RWPE2 (cell line): Measurements from ENCODE around the gene NECTIN2.

Experiments
- ATAC-seq: fragments of 200-7000 bp; cut with Tn5 transposase; 3 replicates; pipeline ENCODE4 v1.9.1; 2021; ENCODE audit warnings: low read depth
- DNase-seq: peaks from one replicate; pipeline ENCODE4 v3.0.0-alpha.2; 2020; ENCODE audit warnings: low spot score
- H3K27ac ChIP-seq: fragments of 450-650 bp; 2 replicates; pipeline ENCODE4 v1.5.1; 2017; ENCODE audit warnings: mild to moderate bottlenecking; ENCODE audit not compliant: poor library complexity, severe bottlenecking
- H3K27me3 ChIP-seq: fragments of 250-450 bp; sonication (Bioruptor Pico); 2 replicates; pipeline ENCODE4 v1.5.1; 2021; ENCODE audit warnings: mild to moderate bottlenecking, moderate library complexity; ENCODE audit not compliant: insufficient read depth, poor library complexity, severe bottlenecking
- H3K36me3 ChIP-seq: fragments of 250-450 bp; sonication (Bioruptor Pico); 2 replicates; pipeline ENCODE4 v1.5.1; 2020; ENCODE audit warnings: low read depth, mild to moderate bottlenecking, moderate library complexity
- H3K4me1 ChIP-seq: fragments of 250-450 bp; sonication (Bioruptor Pico); 2 replicates; pipeline ENCODE4 v1.5.1; 2021; ENCODE audit warnings: mild to moderate bottlenecking, moderate library complexity; ENCODE audit not compliant: insufficient read depth, poor library complexity, severe bottlenecking
- H3K4me3 ChIP-seq: fragments of 250-450 bp; sonication (Bioruptor Pico); 2 replicates; pipeline ENCODE4 v1.5.1; 2021; ENCODE audit warnings: mild to moderate bottlenecking, moderate library complexity; ENCODE audit not compliant: severe bottlenecking
- H3K9me3 ChIP-seq: fragments of 250-450 bp; sonication (Bioruptor Pico); 2 replicates; pipeline ENCODE4 v1.5.1; 2021; ENCODE audit warnings: mild to moderate bottlenecking, moderate library complexity; ENCODE audit not compliant: severe bottlenecking
- CTCF ChIP-seq: fragments of 450-650 bp; IDR thresholded peaks from one replicate; pipeline ENCODE4 v1.5.1; 2017; ENCODE audit warnings: mild to moderate bottlenecking, moderate library complexity; ENCODE audit not compliant: poor library complexity, severe bottlenecking

Gene NECTIN2

GRCh38 chr19:44808463-44809371 is 37.4 kb upstream of the NECTIN2 start, which contains the start of gene BCAM:
Gene BCAM (plus strand): TSS chr19:44809103. CDS start chr19:44809125, 22 bp downstream.
- Histone ChIP-seq H3K4me3 (peak within 1 kb of the TSS; percentile 74), H3K27ac (peak within 1 kb of the TSS; percentile 75), H3K9me3 (no peaks in the 10 kb centered on the region), H3K4me1 (peaks cover 20% of the 10 kb centered on the region), H3K27me3 (no peaks in the 10 kb centered on the region), H3K36me3 (peaks cover 24% of the 10 kb centered on the region)
- DNase-seq: no peak
- ATAC-seq: peak; percentile 15
- TF ChIP-seq CTCF: peak; percentile 1

GRCh38 chr19:44809577-44810233 is 36.4 kb upstream of the NECTIN2 start:
- TF ChIP-seq CTCF: no peak
- H3K36me3 ChIP-seq: peaks cover 29% of the 10 kb centered on the region
- H3K9me3 ChIP-seq: no peaks in the 10 kb centered on the region
- H3K4me3 ChIP-seq: peak overlapping the region; percentile 74
- no peaks in the 10 kb centered on the region for H3K27me3 ChIP-seq
- DNase-seq (no peak), ATAC-seq (no peak)
- H3K27ac ChIP-seq: peak overlapping the region; percentile 75
- H3K4me1 ChIP-seq: peaks cover 20% of the 10 kb centered on the region

GRCh38 chr19:44810234-44811121 is 35.6 kb upstream of the NECTIN2 start:
- Histone ChIP-seq H3K4me3 (peak overlapping the region; percentile 74), H3K27ac (peak overlapping the region; percentile 75), H3K36me3 (peaks cover 34% of the 10 kb centered on the region), H3K9me3 (no peaks in the 10 kb centered on the region), H3K27me3 (no peaks in the 10 kb centered on the region), H3K4me1 (peaks cover 20% of the 10 kb centered on the region)
- no peak for DNase-seq
- no peak for TF ChIP-seq CTCF
- no peak for ATAC-seq

- Histone ChIP-seq H3K36me3 (peaks cover 36% of the 10 kb centered on the region), H3K4me3 (no peak overlapping the region), H3K27ac (peak overlapping the region; percentile 75), H3K9me3 (no peaks in the 10 kb centered on the region), H3K4me1 (peaks cover 20% of the 10 kb centered on the region), H3K27me3 (no peaks in the 10 kb centered on the region)
- no peak for TF ChIP-seq CTCF
- no peak for ATAC-seq
- no peak for DNase-seq
These were observed 35.0 kb upstream of the NECTIN2 start for GRCh38 chr19:44811122-44811419.
